Measurements from ENCODE around the gene RNF20.
"Not testable (repeated sequence)": the region's sequence is repeated elsewhere in the genome, so short reads cannot be mapped to it uniquely, and the experiment has no call there.

RNF20 gene

GRCh38 chr9:101514071-101514470, 19.6 kb upstream of the RNF20 start:
- Histone ChIP-seq H3K4me3 (ENCODE audit: insufficient read length, low read depth) (no peak overlapping the region), H3K4me1 (ENCODE audit: insufficient read depth, insufficient read length) (no peaks in the 10 kb centered on the region), H3K27me3 (ENCODE audit: insufficient read depth, insufficient read length) (no peaks in the 10 kb centered on the region), H3K9ac (ENCODE audit: insufficient read length, low read depth) (no peak overlapping the region), H3K36me3 (ENCODE audit: insufficient read depth, insufficient read length, low read length) (no peaks in the 10 kb centered on the region), H3K9me3 (ENCODE audit: insufficient read depth, low read length) (no peaks in the 10 kb centered on the region)
- DNase-seq (ENCODE audit: low read depth, low spot score): no peak
- TF ChIP-seq SUZ12 (IDR thresholded peaks at IDR 0.05; ENCODE audit: extremely low read depth, insufficient read depth, insufficient read length) (no peak), ZNF274 (IDR thresholded peaks at IDR 0.05; ENCODE audit: low read depth, low read length) (no peak), YY1 (IDR thresholded peaks at IDR 0.05; ENCODE audit: insufficient read depth, insufficient read length) (no peak)

GRCh38 chr9:101516655-101517054, 17.0 kb upstream of the RNF20 start:
- TF ChIP-seq YY1 (IDR thresholded peaks at IDR 0.05; ENCODE audit: insufficient read depth, insufficient read length): no peak
- TF ChIP-seq SUZ12 (IDR thresholded peaks at IDR 0.05; ENCODE audit: extremely low read depth, insufficient read depth, insufficient read length): no peak
- Histone ChIP-seq H3K4me3 (ENCODE audit: insufficient read length, low read depth) (no peak overlapping the region), H3K9me3 (ENCODE audit: insufficient read depth, low read length) (no peaks in the 10 kb centered on the region), H3K36me3 (ENCODE audit: insufficient read depth, insufficient read length, low read length) (no peaks in the 10 kb centered on the region), H3K9ac (ENCODE audit: insufficient read length, low read depth) (no peak overlapping the region), H3K27me3 (ENCODE audit: insufficient read depth, insufficient read length) (no peaks in the 10 kb centered on the region), H3K4me1 (ENCODE audit: insufficient read depth, insufficient read length) (no peaks in the 10 kb centered on the region)
- no peak for DNase-seq (ENCODE audit: low read depth, low spot score)

GRCh38 chr9:101518489-101518888, 15.2 kb upstream of the RNF20 start:
- not testable (repeated sequence) for H3K9me3 ChIP-seq (ENCODE audit: insufficient read depth, low read length); H3K36me3 ChIP-seq (ENCODE audit: insufficient read depth, insufficient read length, low read length); DNase-seq (ENCODE audit: low read depth, low spot score); H3K27me3 ChIP-seq (ENCODE audit: insufficient read depth, insufficient read length); H3K4me3 ChIP-seq (ENCODE audit: insufficient read length, low read depth); H3K9ac ChIP-seq (ENCODE audit: insufficient read length, low read depth); H3K4me1 ChIP-seq (ENCODE audit: insufficient read depth, insufficient read length)

- H3K27me3 ChIP-seq (ENCODE audit: insufficient read depth, insufficient read length): no peaks in the 10 kb centered on the region
- H3K36me3 ChIP-seq (ENCODE audit: insufficient read depth, insufficient read length, low read length): no peaks in the 10 kb centered on the region
- no peaks in the 10 kb centered on the region for H3K4me1 ChIP-seq (ENCODE audit: insufficient read depth, insufficient read length)
Observed at GRCh38 chr9:101524371-101524770, 9.3 kb upstream of the RNF20 start.

GRCh38 chr9:101527066-101527465, 6.6 kb upstream of the RNF20 start:
- H3K9me3 ChIP-seq (ENCODE audit: insufficient read depth, low read length): no peaks in the 10 kb centered on the region
- H3K9ac ChIP-seq (ENCODE audit: insufficient read length, low read depth): no peak overlapping the region
- no peak for TF ChIP-seq SUZ12 (IDR thresholded peaks at IDR 0.05; ENCODE audit: extremely low read depth, insufficient read depth, insufficient read length)
- no peak for TF ChIP-seq YY1 (IDR thresholded peaks at IDR 0.05; ENCODE audit: insufficient read depth, insufficient read length)
- no peak for TF ChIP-seq ZNF274 (IDR thresholded peaks at IDR 0.05; ENCODE audit: low read depth, low read length)
- no peaks in the 10 kb centered on the region for H3K4me1 ChIP-seq (ENCODE audit: insufficient read depth, insufficient read length)
- no peak for DNase-seq (ENCODE audit: low read depth, low spot score)
- H3K36me3 ChIP-seq (ENCODE audit: insufficient read depth, insufficient read length, low read length): no peaks in the 10 kb centered on the region
- H3K27me3 ChIP-seq (ENCODE audit: insufficient read depth, insufficient read length): no peaks in the 10 kb centered on the region
- H3K4me3 ChIP-seq (ENCODE audit: insufficient read length, low read depth): no peak overlapping the region

More at GRCh38 chr9:101524371-101524770, 9.3 kb upstream of the RNF20 start:
- H3K9me3 ChIP-seq (ENCODE audit: insufficient read depth, low read length): no peaks in the 10 kb centered on the region
- H3K4me3 ChIP-seq (ENCODE audit: insufficient read length, low read depth): no peak overlapping the region
- TF ChIP-seq ZNF274 (IDR thresholded peaks at IDR 0.05; ENCODE audit: low read depth, low read length): no peak
- TF ChIP-seq SUZ12 (IDR thresholded peaks at IDR 0.05; ENCODE audit: extremely low read depth, insufficient read depth, insufficient read length): no peak
- no peak for TF ChIP-seq YY1 (IDR thresholded peaks at IDR 0.05; ENCODE audit: insufficient read depth, insufficient read length)
- H3K9ac ChIP-seq (ENCODE audit: insufficient read length, low read depth): no peak overlapping the region
- DNase-seq (ENCODE audit: low read depth, low spot score): no peak

- DNase-seq (ENCODE audit: low read depth, low spot score): no peak
- Histone ChIP-seq H3K9me3 (ENCODE audit: insufficient read depth, low read length) (no peaks in the 10 kb centered on the region), H3K4me1 (ENCODE audit: insufficient read depth, insufficient read length) (no peaks in the 10 kb centered on the region), H3K27me3 (ENCODE audit: insufficient read depth, insufficient read length) (no peaks in the 10 kb centered on the region), H3K9ac (ENCODE audit: insufficient read length, low read depth) (no peak overlapping the region), H3K36me3 (ENCODE audit: insufficient read depth, insufficient read length, low read length) (no peaks in the 10 kb centered on the region), H3K4me3 (ENCODE audit: insufficient read length, low read depth) (no peak overlapping the region)
- TF ChIP-seq YY1 (IDR thresholded peaks at IDR 0.05; ENCODE audit: insufficient read depth, insufficient read length) (no peak), SUZ12 (IDR thresholded peaks at IDR 0.05; ENCODE audit: extremely low read depth, insufficient read depth, insufficient read length) (no peak), ZNF274 (IDR thresholded peaks at IDR 0.05; ENCODE audit: low read depth, low read length) (no peak)
Observed at GRCh38 chr9:101528015-101528414, 5.6 kb upstream of the RNF20 start.

- Histone ChIP-seq H3K9ac (ENCODE audit: insufficient read length, low read depth) (no peak overlapping the region), H3K4me1 (ENCODE audit: insufficient read depth, insufficient read length) (no peaks in the 10 kb centered on the region), H3K4me3 (ENCODE audit: insufficient read length, low read depth) (no peak overlapping the region), H3K9me3 (ENCODE audit: insufficient read depth, low read length) (no peaks in the 10 kb centered on the region), H3K36me3 (ENCODE audit: insufficient read depth, insufficient read length, low read length) (peaks cover under 1% of the 10 kb centered on the region), H3K27me3 (ENCODE audit: insufficient read depth, insufficient read length) (no peaks in the 10 kb centered on the region)
- DNase-seq (ENCODE audit: low read depth, low spot score): peak; percentile 56
- TF ChIP-seq ZNF274 (IDR thresholded peaks at IDR 0.05; ENCODE audit: low read depth, low read length) (no peak), SUZ12 (IDR thresholded peaks at IDR 0.05; ENCODE audit: extremely low read depth, insufficient read depth, insufficient read length) (no peak), YY1 (IDR thresholded peaks at IDR 0.05; ENCODE audit: insufficient read depth, insufficient read length) (no peak)
Observed at GRCh38 chr9:101530076-101530711, 3.5 kb upstream of the RNF20 start.
